H1 (cell line): ENCODE results near the gene PPIL6. TPM values are rescaled to one million over a fixed set of nuclear protein-coding genes. Genes with fewer than 3 reads are reported as not detected.
A peak's percentile ranks its signal among the peaks of the same experiment; 100 is the strongest.

Experiments
- BCL11A ChIP-seq, 2 experiments: IDR thresholded peaks; one replicate each; pipeline ENCODE4 v1.6.1; 2011; ENCODE audit warnings: low read depth in 2 of 2, low read length in 2 of 2, mild to moderate bottlenecking in 2 of 2
- BRCA1 ChIP-seq: IDR thresholded peaks from 2 replicates; pipeline ENCODE4 v1.6.1; 2012; ENCODE audit warnings: low read depth, low read length, improper control_type of control experiment
- CREB1 ChIP-seq: IDR thresholded peaks from 2 replicates; pipeline ENCODE4 v1.6.1; 2012; ENCODE audit warnings: inconsistent platforms
- EGR1 ChIP-seq: IDR thresholded peaks from 2 replicates; pipeline ENCODE4 v1.6.1; 2011; ENCODE audit warnings: low read depth, low read length, borderline replicate concordance
- GABPA ChIP-seq: IDR thresholded peaks from 2 replicates; pipeline ENCODE4 v1.6.1; 2011; ENCODE audit warnings: mild to moderate bottlenecking, low read length, moderate library complexity, borderline replicate concordance; ENCODE audit not compliant: insufficient read depth
- JUND ChIP-seq: IDR thresholded peaks from 2 replicates; pipeline ENCODE4 v1.6.1; 2011; ENCODE audit warnings: mild to moderate bottlenecking, improper control_type of control experiment, low read length
- NRF1 ChIP-seq: IDR thresholded peaks from 2 replicates; pipeline ENCODE4 v1.6.1; 2011; ENCODE audit warnings: mild to moderate bottlenecking, low read depth, low read length, improper control_type of control experiment
- PHF8 ChIP-seq: fragments of 200-600 bp; sonication (generic); conservative IDR thresholded peaks from 2 replicates; pipeline ENCODE4 v1.7.1; 2012; ENCODE audit warnings: low read depth, mild to moderate bottlenecking, inconsistent platforms, low read length, moderate library complexity
- POLR2A ChIP-seq, 2 experiments: IDR thresholded peaks; 1 replicate in 1 of 2; 2 replicates in 1 of 2; pipeline ENCODE4 v1.6.1; 2011; ENCODE audit warnings: low read depth in 2 of 2, low read length in 2 of 2, mild to moderate bottlenecking in 2 of 2; ENCODE audit errors: control extremely low read depth in 1 of 2
- POU5F1 ChIP-seq: IDR thresholded peaks from 2 replicates; pipeline ENCODE4 v1.6.1; 2011; ENCODE audit warnings: low read depth, mild to moderate bottlenecking, low read length, moderate library complexity
- RBBP5 ChIP-seq: IDR thresholded peaks from 2 replicates; pipeline ENCODE4 v1.7.1; 2012; ENCODE audit warnings: low read depth, mild to moderate bottlenecking, inconsistent platforms, low read length, moderate library complexity, borderline replicate concordance
- SIX5 ChIP-seq: IDR thresholded peaks from 2 replicates; pipeline ENCODE4 v1.6.1; 2011; ENCODE audit warnings: mild to moderate bottlenecking, low read depth, low read length
- SP2 ChIP-seq: IDR thresholded peaks from 2 replicates; pipeline ENCODE4 v1.6.1; 2012; ENCODE audit warnings: mild to moderate bottlenecking, low read length, inconsistent platforms
- TAF1 ChIP-seq: IDR thresholded peaks from 2 replicates; pipeline ENCODE4 v1.6.1; 2011; ENCODE audit warnings: mild to moderate bottlenecking, low read depth, low read length
- TAF7 ChIP-seq: optimal IDR thresholded peaks from 2 replicates; pipeline ENCODE3; 2011; ENCODE audit warnings: low read depth, mild to moderate bottlenecking, inconsistent platforms, low read length, moderate library complexity, borderline replicate concordance
- TEAD4 ChIP-seq: IDR thresholded peaks from 2 replicates; pipeline ENCODE4 v1.6.1; 2012; ENCODE audit warnings: low read depth, low read length, inconsistent platforms, mixed read lengths
- YY1 ChIP-seq: IDR thresholded peaks from 2 replicates; pipeline ENCODE4 v1.6.1; 2011; ENCODE audit warnings: low read depth, mild to moderate bottlenecking, low read length
- polyA plus RNA-seq, 7 experiments: library from polyadenylated mRNA; depleted of rRNA in 3 of 7; stranded (reverse) in 5 of 7; unstranded in 2 of 7; fragments of >200 nt in 5 of 7; fragments of 200-250 nt in 2 of 7; gene quantifications; 1 replicate in 5 of 7; 2 replicates in 1 of 7; 4 replicates in 1 of 7; pipeline versions ENCODE4 v1.2.1 to v1.2.3, GENCODE V29; 2011 to 2013; ENCODE audit warnings: missing spikeins in 2 of 7, mixed read lengths in 2 of 7
- total RNA-seq: library from RNA; stranded (reverse); fragmentation: NEBNext Ultra II Directional; extraction: Animal tissue kit (Norgen Biotek cat#: 25700); gene quantifications from 2 replicates; pipeline ENCODE4 v1.2.1, GENCODE V29; 2021
- TF ChIP-seq, protein P1 (sequence below): IDR thresholded peaks from 2 replicates; pipeline ENCODE4 v1.6.1; 2011; ENCODE audit warnings: low read depth, mild to moderate bottlenecking, low read length; ENCODE audit not compliant: insufficient read depth
- TF ChIP-seq, protein P2 (sequence below): IDR thresholded peaks from 2 replicates; pipeline ENCODE4 v1.6.1; 2012; ENCODE audit warnings: inconsistent platforms

The PPIL6 gene
- total and polyA plus RNA-seq, 2 of the 8 experiments (the other 6 are each of a cell fraction or from before 2014, with no cell fraction given): 0.42 to 1.3 TPM

DNA sequence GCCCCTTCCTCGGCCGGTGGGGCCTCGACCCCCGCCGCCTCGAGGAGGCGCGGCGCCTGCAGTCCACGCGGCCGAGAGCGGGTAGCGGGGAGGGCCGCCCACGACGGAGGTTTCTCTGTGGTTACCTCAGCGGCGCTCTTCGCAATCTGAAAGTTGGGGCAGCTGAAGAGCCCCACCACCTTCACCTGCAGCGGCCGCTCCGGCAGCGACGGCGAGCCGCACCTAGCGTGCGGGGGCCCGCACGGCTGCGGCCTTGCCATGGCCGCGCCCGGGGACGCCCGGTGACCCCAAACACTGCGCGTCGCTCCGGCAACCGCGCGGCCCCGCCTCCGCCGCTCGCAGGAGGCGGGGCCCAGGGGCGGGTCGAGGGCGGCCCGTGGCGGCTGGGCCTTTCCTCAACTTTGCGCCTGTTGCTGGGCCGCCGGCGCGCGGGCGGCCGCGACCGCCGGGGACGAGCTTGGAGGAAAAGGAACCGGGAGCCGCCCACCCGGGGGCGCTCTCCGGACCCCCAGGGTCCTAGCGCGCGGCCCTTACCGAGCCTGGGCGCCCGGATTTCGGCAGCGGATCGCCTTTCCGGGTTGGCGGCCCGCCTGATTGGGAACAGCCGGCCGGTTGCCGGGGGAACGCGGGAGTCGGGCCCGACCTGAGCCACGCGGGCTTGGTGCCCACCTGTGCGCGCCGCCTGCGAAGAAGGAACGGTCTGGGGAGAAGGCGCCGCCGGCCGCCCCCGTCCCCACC is at the start of gene PPIL6, which contains the start of gene SMPD2 (continued):
- peak; percentile 51 for TF ChIP-seq PHF8
- no peak for TF ChIP-seq SIX5
- TF ChIP-seq SP2: no peak
- peak; percentile 54; the same call in 1 of the 2 replicates for TF ChIP-seq RBBP5
- TF ChIP-seq BRCA1: no peak
- peak; percentile 87 for TF ChIP-seq YY1
- peak; percentile 77 for TF ChIP-seq EGR1
- TF ChIP-seq GABPA: no peak
- no peak for TF ChIP-seq POU5F1
- no peak for TF ChIP-seq TEAD4
- TF ChIP-seq CREB1: no peak
- TF ChIP-seq BCL11A (IDR thresholded peaks at IDR 0.05; ENCODE audit: low read depth in 2 of 2, low read length in 2 of 2): no peak
- TF ChIP-seq, protein P1, sequence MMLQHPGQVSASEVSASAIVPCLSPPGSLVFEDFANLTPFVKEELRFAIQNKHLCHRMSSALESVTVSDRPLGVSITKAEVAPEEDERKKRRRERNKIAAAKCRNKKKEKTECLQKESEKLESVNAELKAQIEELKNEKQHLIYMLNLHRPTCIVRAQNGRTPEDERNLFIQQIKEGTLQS: no peak
- TF ChIP-seq NRF1: no peak
- TF ChIP-seq, protein P2, sequence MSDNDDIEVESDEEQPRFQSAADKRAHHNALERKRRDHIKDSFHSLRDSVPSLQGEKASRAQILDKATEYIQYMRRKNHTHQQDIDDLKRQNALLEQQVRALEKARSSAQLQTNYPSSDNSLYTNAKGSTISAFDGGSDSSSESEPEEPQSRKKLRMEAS: peak; percentile 79
- TF ChIP-seq TAF1: peak; percentile 54; the same call in 1 of the 2 replicates
- TF ChIP-seq JUND: no peak
- peak; percentile 59 for TF ChIP-seq TAF7
- TF ChIP-seq POLR2A (IDR thresholded peaks at IDR 0.05; ENCODE audit: control extremely low read depth in 1 of 2, low read depth in 2 of 2, low read length in 2 of 2): peak in 1 of 2 experiments; percentile 54; a peak in 2 of 3 replicates
